SKM-1 treated with dmso at 0.1 percent for 144 hours (cell line): ENCODE measurements around the gene AKR1E2.

ENCODE experiments used
- DNase-seq: peaks from one replicate; lab custom pipeline; 2025; ENCODE audit not compliant: unreplicated experiment; lab: John Stamatoyannopoulos, UW

Gene AKR1E2

GRCh38 chr10:4825868-4826791 lies at the start of gene AKR1E2:
Gene AKR1E2, plus strand, starts transcription at chr10:4826207. Its CDS starts 118 bp downstream, at chr10:4826325.
- DNase-seq = peak; percentile 30

GRCh38 chr10:4776234-4776638 lies 49.8 kb upstream of the AKR1E2 start:
- no peak for DNase-seq

GRCh38 chr10:4778761-4779160 lies 47.2 kb upstream of the AKR1E2 start:
- no peak for DNase-seq

GRCh38 chr10:4780091-4780490 lies 45.9 kb upstream of the AKR1E2 start:
- no peak for DNase-seq

GRCh38 chr10:4780782-4781181 lies 45.2 kb upstream of the AKR1E2 start:
- DNase-seq = no peak

GRCh38 chr10:4781955-4782354 lies 44.1 kb upstream of the AKR1E2 start:
- DNase-seq = no peak

- no peak for DNase-seq
These were observed 41.2 kb upstream of the AKR1E2 start for GRCh38 chr10:4784667-4785333.

- no peak for DNase-seq
These were observed 39.8 kb upstream of the AKR1E2 start for GRCh38 chr10:4786043-4786839.

- no peak for DNase-seq
These were observed 36.0 kb upstream of the AKR1E2 start for GRCh38 chr10:4790045-4790444.

- no peak for DNase-seq
These were observed 35.1 kb upstream of the AKR1E2 start for GRCh38 chr10:4790922-4791321.

GRCh38 chr10:4792381-4792780 lies 33.6 kb upstream of the AKR1E2 start:
- DNase-seq = no peak

GRCh38 chr10:4801405-4801804 lies 24.6 kb upstream of the AKR1E2 start:
- no peak for DNase-seq

- DNase-seq = no peak
These were observed 23.1 kb upstream of the AKR1E2 start for GRCh38 chr10:4802711-4803487.

- DNase-seq = no peak
These were observed 22.2 kb upstream of the AKR1E2 start for GRCh38 chr10:4803822-4804221.

GRCh38 chr10:4804465-4804864 lies 21.5 kb upstream of the AKR1E2 start:
- DNase-seq = no peak

- DNase-seq = no peak
These were observed 19.5 kb upstream of the AKR1E2 start for GRCh38 chr10:4806534-4806933.

GRCh38 chr10:4807761-4808507 lies 18.1 kb upstream of the AKR1E2 start:
- DNase-seq = no peak

GRCh38 chr10:4809156-4809555 lies 16.9 kb upstream of the AKR1E2 start:
- DNase-seq = no peak

- DNase-seq = no peak
These were observed 15.9 kb upstream of the AKR1E2 start for GRCh38 chr10:4810092-4810491.

- DNase-seq = no peak
These were observed 14.0 kb upstream of the AKR1E2 start for GRCh38 chr10:4812046-4812445.
